T-helper 2 cell treated with Interferon-gamma antibody and Interleukin-4, amounts not matched to agents 100 ng/mL and 5 ng/mL, for 36 hours (primary cell): ENCODE measurements around the gene ADCY9. TPM values are rescaled to one million over a fixed set of nuclear protein-coding genes. Genes with fewer than 3 reads are reported as not detected.
"Not testable (repeated sequence)": the region's sequence is repeated elsewhere in the genome, so short reads cannot be mapped to it uniquely, and the experiment has no call there.

Experiments used
- intact Hi-C: fragments of 100-400 bp; cut with micrococcal nuclease; formaldehyde crosslinking; loops from one replicate; pipeline ENCODE4 v1.15.1; 2023
- total RNA-seq: library from RNA; stranded (reverse); gene quantifications from 2 replicates; pipeline ENCODE4 v1.2.3, GENCODE V29; 2022

The ADCY9 gene
- total RNA-seq, 1 donor from 2014 or later: 7.8 TPM

DNA sequence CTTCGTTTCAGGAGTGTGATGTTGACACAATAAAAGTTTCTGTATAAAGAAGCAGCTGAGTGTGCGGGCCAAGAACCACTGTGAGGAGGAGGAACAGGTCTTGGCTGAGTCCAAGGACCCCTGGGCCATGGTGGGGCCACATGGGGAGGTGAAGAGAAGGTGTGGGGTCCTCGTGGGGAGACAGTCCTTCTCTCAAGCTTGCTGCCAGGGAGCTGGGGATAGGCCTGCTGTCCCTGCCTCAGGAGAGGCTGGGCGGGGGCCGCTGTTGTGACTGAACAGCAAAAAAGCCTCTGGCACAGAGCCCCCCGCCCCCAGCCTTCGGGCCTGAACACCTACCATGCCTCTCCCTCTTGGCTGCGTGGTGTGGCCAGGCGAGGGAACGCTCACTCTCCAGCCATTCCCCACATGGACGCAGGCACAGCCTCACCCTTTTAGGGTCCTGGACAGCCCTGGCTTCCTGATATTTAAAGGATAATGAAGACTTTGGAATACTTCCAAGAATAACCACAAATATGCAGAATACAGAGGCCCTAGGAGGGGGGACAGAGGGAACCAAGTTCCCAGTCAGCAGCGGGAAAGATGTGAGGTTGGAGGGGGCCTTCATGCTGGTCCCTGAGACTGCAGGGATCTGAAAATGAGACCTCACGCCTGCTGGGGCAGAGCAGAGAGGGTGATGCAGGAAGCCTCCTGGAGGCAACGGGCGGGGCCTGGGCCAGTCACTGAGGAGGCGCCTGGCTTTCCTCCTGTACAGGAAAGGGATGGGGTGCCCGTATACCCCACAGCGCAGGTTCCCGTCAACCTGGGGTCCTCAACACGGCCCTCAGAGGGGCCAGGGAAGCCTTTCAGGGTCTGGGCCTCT, 135.8 kb downstream of the ADCY9 start:
- intact Hi-C loops: no loop called here

DNA sequence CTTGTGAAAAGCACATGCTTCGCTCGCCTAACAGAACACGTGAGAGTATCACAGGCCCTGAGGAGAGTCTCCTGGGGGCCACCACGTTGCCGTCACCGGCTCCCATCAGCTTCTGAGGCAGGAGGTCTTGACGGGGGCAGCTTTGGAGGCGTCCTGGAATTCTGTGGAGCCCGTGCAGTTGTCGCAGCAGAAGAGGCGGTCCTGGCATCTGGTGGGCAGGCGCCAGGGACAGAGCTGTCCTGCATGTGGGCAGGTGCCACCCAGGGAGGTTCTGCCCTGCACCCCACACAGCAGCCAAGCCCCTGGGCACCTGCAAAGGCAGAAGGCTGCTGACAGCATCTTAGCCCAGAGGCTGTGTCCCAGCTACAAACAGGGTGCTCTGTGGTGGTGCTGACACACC, 136.7 kb downstream of the ADCY9 start:
- intact Hi-C loops: no loop called here

DNA sequence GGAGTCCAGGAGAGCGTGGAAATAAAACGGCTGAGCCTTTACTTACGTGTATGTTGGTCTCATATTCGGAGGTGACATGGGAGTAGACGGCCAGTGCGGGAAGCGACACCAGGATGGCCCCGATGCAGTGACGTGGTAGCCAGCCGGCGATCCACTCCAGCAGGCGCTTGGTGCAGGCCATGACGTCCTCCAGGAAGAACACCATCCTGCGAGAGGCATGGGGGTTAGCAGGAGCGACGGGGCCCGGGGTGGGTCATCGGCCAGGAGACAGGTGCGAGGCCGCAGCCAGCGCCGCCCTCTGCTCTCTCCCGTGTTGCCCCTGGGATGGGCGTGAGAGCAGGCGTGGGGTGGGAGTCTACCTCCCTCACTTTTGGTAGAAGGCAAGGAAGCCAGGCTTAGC, 137.2 kb downstream of the ADCY9 start:
- intact Hi-C loops: no loop called here

DNA sequence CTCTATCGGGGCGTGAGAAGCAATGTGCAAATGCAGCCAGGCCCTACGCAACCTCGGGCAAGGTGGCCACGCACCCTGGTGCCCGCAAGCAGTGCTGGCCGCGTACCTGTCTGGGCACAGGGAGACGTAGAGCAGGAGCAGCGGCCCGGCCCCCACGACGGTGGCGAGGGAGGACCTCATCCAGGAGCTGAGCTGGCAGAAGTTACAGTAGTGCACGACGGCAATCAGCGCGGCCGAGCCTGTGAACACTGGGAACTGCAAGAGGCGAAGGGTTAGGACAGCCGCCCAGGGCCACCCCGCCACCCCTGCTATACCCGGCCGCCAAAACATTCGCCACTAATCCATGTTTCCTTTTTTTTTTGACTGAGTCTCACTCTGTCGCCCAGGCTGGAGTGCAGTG, 138.9 kb downstream of the ADCY9 start:
- intact Hi-C loops: no loop called here

DNA sequence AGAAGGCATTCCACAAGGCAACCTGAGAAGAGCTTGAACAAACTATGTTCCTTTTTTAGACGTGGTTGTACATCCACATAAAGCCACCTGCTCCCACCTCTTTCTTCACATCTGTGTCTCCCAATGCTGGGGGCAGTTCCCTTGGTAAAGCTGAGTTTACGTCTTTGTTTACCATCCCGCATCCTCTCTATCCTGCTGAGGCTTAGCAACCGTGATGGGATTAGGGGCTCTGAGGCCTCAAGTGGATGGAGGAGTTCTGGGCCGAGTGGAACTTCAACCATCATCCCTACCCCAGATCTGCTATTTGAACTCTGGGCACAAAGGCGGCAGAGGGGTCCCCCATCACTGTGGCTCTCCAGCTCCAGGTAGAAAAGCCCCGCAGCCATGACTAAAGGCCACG, 141.5 kb downstream of the ADCY9 start:
- intact Hi-C loops: no loop called here

DNA sequence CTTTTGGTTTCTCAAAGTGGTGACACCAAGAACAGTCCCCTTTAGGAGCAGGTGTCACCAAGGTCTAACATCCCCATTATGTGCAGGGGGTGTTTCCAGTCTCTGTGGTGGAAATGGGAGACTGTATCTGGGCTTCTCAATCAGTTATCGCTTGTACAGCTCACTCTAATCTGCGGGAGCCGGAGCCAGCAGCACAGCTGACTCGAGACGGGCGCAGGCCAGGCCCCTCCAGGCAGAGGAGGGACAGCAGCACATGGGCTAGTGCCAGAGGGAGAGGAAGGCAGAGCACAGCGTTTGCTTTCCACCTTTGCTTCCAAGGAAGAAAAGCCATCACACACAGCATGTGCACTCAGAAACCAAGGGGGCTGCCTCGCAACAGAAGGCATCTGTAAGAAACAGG, 144.5 kb downstream of the ADCY9 start:
- intact Hi-C loops: no loop called here

DNA sequence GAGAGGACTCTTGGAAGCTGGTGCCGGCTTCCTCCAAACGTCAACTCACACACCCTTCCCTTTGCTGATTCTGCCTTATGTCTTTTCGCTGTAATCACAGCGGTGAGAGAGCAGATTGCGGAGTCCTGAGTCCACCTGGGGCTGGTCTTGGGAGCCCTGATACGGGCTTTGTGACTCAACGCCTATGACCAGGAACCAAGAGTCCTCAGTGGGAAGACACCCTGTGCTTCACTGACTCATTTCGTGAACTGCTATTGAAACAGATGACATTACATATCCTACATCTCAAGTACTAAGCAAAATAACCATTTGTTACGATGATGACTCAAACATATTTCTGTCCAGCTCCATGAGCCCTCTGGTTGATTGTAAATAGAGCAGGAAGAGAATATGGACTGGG, 145.0 kb downstream of the ADCY9 start:
- intact Hi-C loops: no loop called here

DNA sequence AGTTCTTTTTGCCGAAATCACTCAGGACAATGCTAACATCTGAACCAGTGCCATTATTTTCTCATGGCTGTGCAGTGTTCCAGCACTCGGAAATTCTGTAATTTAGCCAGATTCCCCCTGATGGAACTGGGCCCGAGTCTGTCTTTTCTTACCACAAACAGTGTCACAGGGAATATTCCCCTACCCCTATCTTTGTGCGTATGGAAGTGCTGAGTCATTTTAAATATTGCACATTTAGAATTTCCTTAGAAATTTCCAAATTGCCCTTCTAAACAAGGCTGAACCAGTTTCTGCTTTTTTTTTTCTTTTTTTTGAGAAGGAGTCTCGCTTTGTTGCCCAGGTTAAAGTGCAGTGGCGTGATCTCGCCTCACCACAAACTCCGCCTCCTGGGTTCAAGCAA, 147.7 kb downstream of the ADCY9 start:
- intact Hi-C loops: no loop called here

DNA sequence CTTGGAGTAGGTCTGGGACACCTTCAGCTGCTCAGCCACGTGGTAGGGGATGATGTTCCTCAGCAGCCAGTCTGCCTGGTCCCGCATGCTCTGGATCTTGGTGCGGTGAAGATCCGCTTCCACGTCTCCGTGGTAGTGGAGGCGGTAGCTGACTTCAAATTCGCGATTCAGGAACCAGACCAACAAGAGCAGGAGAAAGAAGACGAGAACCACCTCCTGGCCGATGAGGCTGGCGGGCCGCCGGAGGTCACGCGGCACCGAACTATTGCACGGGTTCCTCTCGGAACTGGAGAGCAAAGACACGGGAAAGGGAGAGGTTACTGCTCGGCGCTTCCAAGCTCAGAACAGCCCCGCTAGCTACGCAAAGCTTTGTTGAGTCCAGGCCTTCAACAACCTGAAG, 149.6 kb downstream of the ADCY9 start:
- intact Hi-C loops: no loop called here

DNA sequence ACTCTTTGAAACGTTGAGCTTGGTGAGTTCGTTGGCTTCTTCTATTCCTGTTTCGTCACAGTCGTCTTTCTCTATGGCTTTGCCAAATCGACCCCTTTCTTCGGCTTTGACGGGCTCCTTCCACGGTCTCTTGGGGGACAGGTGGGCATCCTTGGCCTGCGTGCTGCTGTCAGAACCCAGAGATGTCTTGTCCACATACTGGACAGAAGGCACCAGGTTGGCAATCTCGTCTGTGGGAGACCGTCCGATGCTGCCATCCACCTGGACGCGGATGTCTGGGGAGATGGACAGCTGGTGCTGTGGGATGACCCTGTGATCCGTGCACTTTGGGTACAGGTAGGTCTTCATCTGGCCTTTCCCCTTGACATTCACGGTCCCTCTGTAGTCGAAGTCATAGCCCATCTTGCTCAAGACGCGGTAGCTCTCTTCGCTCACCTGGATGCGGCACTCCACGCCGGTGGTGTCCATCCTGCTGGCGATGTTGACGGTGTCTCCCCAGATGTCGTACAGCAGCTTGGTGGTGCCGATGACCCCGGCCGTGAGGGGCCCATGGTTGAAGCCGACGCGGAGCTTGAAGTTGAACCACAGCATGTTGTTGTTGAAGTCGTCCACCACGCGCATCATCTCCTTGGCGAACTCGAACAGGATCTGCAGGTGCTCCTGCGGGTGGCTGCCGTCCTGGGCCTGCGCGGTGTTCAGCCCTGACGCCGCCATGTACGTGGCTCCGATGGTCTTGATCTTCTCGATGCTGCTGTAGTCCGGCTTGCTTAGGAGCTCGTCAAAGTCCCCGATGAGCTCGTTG, 150.3 kb downstream of the ADCY9 start:
- intact Hi-C loops: no loop called here

DNA sequence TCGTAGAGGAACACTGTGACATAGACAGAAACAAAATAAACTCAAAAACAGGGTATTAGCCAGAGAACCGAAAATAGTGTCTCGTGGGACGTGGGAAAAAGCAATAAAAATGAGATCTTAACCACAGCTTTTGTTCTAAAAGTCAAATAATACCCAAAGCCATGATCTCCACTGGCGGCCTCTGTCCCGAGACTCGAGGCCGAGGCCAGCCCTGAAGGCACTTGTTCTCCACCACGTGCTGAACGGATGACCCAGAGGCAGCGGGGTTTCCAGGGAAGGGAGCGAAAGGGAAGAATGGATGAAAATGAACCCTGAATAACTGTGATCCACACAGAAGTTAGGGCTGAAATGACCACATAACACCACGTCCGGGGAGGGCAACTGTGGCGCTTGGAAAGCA, 150.9 kb downstream of the ADCY9 start:
- intact Hi-C loops: no loop called here

DNA sequence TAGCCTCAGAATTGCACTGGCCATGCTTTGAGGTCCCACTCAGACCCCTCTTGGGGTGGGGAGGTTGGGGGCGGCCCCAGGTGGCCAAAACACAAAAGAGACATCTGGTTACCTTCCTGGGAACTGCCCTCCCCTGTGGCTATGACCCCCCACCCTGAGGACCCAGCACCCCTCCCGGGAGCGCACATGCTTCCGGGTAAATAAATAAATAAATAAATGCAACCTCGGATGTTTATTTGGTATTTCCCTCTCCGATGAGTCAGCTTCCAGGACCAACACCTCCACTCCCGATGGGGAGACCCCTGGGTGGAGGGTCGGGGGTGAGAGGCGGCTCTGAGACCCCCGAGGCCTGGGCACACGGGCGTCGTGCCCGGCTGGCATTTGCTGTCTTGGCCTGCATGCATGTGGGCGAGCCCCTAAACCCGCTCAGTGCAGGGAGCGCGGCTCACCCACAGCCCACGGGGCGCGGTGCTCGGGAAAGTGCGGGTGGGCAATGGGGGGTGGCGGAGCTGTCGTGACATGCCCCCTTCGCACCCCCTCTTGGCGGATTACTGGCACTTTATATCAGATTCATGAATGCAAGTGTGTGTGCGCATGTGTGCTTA, 151.5 kb downstream of the ADCY9 start:
- intact Hi-C loops: no loop called here

DNA sequence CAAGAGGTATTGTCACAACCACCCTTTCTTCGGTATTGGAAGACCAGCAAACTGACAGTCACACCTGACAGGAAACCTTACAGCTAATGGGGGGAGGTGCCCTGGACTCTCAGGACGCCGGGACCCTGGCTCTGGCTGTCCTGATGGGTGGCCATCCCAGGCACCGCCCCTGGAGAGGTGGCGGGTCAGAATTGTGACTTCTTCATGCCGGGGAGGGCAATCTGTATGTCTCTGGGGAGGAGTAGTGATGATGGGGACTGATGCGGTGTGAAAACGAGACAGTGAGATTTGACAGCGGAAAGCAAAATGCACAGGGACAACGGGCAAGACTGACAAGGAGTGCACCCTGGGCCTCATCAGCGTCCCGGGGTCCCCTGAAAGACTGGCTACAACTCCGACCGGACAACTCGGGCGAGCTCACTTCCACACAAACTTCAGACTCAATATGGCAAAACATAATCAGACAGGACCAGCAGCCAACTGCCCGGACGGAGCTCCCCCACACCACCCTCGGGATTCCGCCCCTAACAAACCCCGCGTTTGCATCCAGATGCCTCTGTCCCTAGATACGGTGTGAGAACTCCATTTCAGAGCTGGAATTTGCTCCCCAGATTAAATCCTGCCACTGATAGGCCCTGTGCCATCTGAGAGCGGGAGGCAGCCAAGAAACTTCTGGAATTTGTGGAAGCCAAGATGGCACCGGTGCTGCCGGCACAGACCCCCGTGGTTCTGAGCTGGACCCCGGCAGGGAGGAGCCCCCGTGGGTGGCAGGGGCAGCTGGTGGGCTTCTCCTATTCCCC, 152.2 kb downstream of the ADCY9 start:
- intact Hi-C loops: no loop called here

DNA sequence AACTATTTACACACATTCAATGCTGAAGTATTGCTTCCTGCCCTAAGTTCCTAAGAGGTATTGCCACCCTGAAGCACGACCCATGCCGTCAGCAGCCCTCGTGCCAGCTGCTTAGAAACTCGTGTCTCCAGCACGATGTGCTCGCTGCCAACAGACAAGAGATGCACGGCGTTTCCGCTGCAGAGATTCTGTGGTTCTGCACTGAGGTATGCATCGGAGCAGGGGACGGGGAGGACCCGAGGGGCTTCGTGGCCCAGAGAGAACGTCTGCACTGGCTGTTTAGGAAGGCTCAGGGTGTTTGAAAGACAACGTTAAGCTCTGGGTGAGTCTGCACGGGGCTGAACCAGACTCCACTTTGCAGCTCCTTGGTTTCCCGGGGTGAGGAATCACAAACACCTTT, 153.0 kb downstream of the ADCY9 start:
- intact Hi-C loops: no loop called here

DNA sequence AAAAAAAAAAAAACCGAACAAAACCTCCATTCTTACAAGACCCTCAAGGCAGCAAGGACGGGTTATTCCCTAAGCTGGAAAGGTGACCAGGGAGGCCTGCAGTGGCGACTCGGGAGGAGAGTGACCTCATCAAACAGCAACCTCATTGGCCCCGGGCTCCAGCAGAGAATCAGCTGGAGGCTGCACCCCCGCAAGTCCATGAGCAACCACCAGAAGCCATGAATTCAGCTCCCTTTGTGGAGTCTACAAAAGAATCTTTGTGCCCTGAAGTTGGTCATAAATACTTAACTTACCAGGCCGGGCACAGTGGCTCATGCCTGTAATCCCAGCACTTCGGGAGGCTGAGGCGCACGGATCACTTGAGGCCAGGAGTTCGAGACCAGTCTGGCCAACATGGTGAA, 154.8 kb downstream of the ADCY9 start:
- intact Hi-C loops: no loop called here

DNA sequence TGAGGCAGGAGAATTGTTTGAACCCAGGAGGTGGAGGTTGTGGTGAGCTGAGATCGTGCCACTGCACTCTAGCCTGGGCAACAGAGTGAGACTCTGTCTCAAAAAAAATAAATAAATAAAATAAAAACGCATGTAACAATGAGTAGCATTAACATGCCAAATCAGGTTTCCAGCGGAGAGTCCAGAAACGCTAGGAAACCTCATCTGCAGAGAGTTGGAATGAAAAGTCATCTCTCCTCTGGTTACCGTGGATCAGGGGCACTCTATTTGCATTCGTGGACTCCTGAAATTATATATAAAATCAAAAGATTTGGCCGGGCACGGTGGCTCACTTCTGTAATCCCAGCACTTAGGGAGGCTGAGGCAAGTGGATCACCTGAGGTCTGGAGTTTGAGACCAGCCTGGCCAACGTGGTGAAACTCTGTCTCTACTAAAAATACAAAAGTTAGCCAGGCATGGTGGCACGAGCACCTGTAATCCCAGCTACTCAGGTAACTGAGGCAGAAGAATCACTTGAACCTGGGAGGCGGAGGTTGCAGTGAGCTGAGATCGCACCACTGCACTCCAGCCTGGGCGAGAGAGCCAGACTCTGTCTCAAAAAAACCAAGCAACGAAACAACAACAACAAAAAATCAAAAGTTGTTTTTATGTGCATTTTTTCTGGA, 156.2 kb downstream of the ADCY9 start:
- intact Hi-C loops: not testable (repeated sequence)

DNA sequence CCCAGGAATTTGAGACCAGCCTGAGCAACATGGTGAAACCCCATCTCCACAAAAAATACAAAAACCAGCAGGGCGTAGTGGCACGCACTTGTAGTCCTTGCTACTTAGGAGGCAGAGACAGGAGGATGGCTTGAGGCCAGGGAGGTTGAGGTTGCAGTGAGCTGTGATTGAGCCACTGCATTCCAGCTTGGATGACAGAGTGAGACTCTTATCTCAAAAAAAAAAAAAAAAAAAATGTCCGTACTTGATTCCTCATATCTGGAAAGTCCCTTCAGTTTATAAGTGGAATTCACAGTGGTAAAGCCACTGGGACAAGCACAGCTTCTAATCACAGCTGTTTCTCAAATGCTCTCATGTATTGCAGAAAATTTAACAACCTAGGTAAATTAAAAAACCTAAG, 157.1 kb downstream of the ADCY9 start:
- intact Hi-C loops: no loop called here

DNA sequence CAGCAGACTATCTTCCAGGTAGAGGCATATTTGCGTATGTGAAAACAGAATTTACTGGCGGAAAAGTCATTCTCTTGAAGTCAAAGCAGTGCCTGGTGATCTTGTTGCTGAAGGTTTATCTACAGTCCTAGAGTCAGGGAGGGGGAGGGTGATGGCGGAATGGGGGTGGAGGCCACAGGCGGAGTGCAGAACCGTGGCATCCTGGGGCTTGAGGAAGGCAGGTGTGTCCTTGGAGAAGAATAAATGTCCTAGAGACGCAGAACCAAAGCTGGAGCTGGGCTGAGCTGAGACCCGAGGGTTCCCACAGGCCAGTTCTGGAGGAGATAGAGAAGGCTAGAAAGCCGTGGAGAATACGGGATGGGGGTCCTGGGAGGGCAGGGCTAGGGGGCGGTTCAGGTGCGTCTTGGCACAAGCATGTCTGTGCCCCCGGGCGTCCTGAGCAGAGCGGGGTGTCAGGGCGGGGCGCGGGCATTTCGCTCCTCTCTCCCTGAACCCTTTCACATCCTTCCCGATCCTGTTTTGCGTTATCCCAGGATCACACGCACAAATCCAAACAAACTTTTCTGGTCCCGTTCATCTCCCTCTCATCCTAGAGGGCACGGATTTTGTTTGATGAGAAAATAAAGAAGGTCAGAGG, 158.8 kb downstream of the ADCY9 start:
- intact Hi-C loops: no loop called here

DNA sequence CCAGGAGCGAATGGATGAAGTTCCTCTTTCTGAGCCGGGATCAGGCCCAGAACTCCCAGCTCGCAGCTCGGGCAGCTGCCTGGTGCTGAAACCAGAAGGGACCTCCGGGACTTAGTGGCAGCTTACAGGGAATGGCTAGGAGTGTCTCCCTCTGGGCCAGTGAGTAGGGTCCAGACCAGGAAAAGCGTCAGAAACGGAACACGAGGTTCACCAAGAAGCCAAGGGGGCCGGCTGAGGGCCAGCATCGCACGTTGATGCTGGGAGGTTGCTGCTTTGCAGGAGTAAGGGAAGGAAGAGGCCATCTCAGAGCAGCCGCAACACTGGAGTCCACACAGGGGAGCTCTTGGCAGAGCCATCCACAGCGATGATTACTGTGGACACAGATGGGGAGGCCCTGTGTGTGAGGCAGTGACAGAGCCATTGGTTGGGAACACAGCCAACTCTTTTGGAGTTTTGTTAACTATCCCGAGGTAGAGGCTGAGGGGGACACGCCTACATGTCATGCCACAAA, 161.8 kb downstream of the ADCY9 start:
- intact Hi-C loops: no loop called here

DNA sequence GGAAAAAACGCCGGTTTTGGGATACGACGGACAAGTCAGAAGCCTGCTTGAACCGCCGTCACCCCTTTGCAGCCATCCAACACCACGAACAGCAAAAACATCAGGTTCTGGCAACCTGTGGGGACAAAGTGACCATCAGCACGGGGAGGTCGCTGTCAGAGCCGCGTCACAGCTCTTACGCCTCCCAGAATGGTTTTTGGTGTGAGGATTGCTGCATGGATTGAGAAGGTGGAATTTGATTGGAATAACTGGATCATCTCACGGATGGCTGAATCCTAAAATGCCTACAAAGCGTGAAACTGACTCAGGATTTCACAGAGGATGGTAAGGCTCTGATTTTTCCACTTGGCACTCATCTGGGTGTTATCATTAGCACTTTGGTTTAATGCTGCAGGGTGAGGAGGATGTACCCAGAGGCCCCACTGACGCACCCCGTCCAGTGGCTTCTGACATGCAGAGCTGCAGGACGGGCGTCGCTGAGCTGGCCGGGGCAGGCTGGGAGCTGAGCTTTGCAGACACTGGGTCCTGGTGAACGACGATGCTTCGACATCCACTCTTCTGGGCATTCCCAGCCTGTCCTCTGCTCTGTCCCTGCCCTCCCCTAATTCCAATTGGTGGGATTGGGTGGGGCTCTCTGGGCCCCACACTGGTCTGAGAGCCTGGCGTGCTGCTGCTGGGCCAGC, 162.4 kb downstream of the ADCY9 start:
- intact Hi-C loops: no loop called here
